Activated gamma-delta T cell treated with Interleukin-2 at 50 U/mL for 16 hours (primary cell): ENCODE data around the gene SEPSECS.
"Not testable (repeated sequence)": the region's sequence is repeated elsewhere in the genome, so short reads cannot be mapped to it uniquely, and the experiment has no call there.

Source experiments
- DNase-seq: peaks from one replicate; pipeline ENCODE4 v3.0.0-alpha.2; 2020

The SEPSECS gene

DNA sequence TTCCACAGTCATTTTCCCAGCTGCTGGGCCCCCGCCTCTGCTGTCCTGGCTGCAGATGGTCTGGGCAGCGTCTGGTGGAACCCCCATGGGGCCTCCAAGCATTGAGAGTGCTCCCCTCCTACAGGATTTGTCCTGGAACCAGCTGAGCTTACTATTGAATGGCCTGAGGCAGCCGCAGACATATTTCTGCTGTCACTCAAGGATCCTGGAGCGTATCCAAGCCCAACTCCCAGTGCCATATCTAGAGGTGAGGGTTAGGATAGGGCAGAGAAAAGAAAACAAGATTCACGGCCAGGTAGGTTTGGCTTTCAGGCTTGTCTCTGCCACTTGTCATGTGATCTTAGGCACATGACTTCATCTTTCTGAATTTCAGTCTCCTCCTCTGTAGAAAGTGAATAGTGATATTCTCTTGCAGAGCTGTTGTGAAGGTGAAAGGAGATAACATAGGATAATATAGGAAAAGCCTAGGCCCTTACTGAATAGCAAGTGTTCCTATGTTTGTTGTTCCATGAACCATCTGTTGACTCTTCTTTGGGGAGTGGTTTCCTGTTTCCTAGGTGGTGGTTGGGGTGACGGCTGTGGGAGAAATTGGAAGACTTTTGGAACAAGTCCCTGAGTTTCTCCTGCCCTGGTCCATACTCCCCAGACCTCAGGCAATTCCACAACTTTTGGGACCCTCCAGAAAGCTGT, 52.3 kb downstream of the SEPSECS start:
- no peak for DNase-seq

DNA sequence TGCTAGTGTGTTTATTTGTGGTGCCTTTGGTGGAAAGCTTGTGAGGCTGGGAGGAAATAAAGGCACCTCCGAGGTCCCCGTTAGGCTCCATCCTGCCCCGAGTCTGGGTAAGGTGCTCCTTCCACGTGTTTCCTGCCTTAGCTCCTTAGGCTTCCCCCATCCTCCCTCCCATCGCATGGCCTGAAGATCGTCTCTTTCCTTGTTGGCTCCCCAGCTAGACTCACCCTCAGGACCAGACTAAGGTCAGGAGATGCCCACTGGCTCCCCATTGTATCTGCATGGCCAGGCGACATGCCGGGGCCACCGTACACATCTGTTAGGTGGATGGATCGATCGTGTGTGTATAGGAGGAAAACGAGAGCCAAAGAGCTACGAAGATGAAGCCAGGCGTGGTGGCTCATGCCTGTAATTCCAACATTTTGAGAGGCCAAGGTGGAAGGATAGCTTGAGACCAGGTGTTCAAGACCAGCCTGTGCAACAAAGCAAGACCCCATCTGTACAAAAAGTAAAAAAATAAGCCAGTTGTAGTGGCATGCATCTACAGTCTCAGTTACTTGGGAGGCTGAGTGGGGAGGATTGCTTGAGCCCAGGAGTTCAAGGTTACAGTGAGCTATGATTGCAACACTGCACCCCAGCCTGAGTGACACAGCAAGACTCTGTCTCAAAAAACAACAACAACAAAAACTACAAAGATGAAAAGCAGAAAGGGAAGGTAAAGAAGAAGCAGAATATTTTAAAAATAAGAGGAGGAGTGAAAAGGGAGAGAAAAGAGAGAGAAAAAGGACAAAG, 53.7 kb downstream of the SEPSECS start:
- DNase-seq: no peak

DNA sequence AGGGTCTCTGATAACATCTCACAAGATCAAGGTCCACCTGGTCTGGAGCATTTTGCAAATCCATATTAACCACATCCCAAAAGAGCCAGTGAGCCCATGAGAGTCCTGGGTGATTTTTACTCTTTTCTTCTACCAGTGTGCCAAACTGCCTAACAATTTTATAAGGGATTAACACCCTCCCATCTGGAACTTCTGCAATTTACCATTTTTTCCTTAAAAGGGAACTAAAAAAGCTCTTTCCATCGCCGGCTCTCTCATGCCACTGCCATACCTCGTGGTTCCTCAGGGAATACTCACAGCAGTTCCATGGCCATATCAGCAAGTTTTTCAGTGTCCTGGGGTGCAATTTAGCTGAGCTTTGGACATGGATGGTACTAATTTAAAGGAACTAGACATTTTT, 55.7 kb downstream of the SEPSECS start:
- DNase-seq: no peak

DNA sequence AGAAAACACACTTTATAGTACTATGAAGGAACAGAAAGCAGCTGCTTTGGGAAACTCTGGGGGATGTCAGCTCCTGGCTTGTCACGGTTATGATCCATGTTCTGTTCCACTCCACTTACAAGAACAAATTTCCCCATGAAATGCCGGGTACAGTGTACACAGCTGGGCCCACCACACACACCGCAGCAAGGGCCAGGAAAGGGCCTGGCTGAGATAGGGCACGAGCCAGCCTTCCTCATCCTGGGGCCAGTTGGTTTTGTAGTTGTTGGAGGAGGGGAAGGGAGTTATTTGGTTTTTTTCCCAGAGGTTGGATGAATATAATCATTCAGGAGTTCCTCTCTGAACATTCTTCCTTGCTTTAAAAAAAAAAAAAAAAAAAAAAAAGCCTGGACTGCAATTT, 56.8 kb downstream of the SEPSECS start:
- DNase-seq: no peak

DNA sequence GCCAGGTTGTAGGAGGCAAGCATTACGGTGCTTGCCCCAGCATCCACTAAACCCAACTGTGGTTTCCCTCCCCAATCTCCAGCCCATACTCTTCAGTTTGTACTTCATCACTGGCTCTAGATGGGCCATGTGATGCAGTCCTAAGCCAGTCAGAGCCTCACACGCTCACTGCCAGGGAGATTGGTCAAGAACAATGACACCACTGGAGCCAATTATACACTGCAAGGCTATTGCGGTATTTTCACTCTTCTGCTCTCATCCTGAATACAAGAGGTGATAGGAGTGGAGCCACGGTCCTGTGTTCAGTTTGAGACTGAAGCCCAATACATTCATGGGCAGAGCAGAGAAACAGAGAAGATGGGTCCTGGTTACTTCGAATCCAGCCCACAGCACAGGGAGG, 58.4 kb downstream of the SEPSECS start:
- no peak for DNase-seq

DNA sequence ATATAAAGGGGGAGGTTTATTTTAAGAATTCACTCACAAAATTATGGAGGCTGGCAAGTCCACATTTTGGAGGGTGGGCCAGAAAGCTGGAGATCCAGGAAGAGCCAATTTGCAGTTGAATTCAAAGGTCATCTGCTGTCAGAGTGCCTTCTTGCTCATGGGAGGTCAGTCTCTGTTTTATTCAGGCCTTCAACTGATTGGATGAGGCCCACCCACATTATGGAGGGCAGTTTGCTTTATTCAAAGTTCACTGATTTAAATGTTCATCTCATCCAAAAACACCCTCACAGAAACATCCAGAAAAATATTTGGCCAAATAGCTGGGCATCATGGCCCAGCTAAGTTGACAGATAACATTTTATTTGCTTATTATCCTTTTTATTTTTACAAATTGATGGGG, 59.5 kb downstream of the SEPSECS start:
- DNase-seq: no peak

DNA sequence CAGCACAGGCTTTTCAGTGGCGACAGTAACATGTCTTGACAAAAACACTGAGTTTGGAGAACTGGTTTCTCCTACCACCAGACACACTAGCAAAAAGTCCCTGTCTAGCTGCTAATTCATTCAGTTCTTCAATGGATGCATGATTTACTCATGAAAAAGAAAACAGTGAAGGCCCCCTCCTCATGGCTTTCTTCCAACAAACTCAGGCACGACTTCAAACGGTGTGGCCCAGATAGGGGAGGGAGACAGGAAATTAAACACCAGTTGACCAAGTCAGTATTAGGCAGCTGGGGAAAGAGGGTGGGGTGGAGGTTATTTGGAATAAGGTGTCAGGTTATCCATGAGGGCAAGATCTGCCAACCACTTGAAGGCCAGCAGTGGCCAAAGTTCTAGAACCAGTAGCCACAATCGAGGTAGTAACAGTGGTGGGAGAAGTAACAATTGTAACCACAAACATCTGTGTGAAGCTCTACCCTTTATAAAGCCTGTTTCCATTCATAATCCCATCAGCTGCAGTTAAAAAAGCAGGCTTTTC, 60.2 kb downstream of the SEPSECS start:
- DNase-seq: no peak

DNA sequence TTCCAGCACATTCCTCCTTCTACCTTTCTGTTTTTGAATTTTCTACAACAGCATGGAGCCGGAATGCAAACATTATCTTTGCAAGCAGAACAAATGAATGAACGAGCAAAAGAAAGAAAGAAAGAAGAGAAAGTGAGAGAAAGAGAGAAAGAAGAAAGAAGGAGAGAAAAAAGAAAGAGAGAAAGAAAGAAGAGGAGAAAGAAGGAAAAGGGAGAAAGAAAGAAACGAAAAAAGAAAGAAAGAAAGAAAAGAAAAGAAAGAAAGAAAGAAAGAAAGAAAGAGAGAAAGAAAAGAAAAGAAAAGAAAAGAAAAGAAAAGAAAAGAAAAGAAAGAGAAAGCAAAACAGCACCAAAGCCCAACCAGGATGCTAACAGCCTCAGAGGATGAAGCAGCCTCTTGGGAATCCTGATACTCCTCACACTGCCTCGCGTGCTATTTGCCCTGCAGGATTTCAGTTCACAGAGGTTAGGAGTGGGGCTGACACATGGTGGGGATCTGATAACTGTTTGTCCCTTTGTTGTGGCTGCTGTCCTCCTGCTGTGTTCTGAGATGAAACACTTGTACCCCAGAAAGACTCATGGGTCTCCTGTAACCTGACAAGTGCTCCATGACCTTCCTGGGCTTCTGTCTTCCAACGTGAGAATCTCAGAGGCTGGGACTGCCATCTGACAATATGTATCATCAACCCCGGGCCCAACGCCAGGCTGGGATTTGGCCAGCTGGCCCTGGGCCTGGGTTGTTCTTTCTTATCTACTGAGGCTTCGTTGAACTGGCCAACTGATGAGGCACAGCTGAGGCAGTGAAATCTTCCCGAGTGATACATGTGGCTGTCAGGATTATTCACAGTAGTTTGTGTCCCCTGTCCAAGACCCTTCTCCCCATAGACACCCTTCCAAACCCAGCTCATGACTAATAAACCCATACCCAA, 61.0 kb downstream of the SEPSECS start:
- DNase-seq: no peak

DNA sequence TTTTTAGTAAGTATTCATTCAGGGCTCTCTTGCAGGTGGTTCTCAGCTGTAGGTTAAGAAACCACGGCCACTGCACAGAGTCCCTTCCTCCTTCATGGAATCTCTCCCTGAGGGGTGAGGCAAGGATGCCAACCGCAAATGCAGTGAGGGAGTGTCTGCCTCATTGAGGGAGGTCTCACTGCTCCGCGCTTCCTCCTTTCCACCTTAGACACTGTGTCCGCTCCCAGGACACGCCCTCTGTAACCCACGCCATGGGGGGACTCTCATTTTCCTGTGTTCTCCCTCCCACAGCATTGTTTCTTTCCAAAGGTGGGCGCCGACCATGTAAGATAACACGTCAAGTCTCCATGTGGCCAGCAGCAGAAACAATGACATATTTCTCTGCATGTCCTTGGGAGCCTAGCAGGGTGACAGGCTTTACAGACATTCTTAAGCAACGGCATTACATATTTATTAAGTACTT, 63.2 kb downstream of the SEPSECS start:
- DNase-seq: no peak

DNA sequence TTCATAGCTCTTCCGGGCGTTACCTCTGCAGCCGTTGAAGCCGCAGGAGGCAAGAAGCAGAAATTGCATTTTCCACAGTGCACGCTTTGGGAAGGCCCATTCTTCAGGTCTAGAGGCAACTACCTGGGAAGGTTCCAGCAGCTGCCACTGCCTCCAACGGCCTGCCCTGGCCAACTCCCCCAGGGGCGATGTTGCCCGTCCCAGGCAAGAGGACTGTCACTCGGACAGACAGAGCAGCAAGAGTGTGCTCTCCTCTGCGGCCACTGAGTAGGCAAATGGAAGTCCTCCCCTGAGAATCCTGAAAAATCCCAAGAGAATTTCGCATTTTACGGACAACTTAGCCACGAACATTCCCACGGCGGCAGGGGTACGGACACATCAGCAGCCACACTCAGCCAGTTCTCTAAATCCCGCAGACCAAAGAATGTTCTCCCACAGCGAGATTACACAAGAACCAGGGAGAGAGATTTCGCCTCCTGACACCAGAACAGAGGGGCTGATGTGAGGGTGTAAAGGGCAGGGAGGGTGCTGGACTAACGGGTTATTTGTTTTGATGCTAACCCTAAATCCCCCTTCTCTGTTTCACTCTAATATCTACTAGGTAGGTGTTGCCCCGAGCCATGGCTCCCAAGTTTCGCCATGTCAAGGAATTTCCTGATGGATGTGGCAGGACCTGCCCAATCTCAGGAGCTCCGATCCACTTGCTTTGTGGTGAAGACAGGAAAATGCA, 63.8 kb downstream of the SEPSECS start:
- no peak for DNase-seq

DNA sequence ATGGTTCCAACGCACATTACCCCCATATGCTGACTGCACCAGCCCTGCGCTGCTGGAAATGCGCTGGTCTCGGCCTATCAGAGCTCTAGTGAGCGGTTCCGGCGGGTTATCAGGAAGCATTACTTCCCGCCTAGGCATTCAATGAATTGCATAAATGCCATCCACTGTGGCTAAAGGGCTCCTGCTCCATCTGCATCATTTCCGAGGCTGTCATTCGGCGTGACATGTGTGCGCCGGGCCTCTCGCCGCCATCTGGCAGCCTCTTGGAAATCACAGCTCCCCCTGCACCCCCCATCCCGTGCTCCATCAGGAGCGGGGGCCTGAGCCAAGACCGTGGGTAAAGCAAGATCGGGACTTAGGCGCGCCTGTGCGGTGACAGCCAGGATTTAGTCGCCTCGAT, 64.4 kb downstream of the SEPSECS start:
- DNase-seq: no peak

DNA sequence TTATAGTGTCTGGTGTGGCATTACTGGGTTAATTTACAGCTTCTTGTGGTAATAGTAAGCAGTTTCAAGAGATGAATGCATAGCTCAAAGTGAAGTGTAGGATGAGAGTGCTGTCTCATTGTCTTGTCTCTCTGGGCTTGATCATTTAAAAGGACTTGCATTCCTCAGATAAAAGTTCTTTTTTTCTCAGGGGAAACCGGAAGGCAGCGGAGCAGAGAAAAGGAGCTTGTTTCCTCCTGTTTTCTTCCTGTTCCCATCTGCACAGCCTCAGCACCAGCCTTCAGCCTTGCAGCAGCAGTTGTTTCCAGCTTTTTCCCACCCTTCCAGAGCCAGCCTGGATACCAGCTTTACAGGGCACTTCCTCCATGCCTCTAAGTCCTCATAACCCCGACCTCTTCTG, 68.1 kb downstream of the SEPSECS start:
- no peak for DNase-seq

DNA sequence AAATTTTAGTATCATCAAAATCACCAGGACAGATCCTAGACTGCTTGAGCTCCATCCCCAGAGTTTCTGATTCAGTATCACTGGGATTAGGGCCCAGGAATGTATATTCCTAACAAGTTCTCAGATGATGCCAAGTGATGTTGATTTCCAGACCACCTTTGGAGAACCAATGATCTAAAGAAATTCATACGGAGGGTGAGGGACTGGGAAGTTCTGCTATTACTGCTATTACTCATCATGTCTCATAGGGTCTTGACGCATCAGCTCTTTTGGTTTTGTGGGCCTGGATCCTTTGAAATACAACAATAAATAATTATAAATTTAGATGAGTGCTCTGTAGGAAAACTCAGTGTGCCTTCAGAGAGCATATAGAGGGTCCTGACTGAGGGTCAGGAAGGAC, 69.7 kb downstream of the SEPSECS start:
- DNase-seq: no peak

DNA sequence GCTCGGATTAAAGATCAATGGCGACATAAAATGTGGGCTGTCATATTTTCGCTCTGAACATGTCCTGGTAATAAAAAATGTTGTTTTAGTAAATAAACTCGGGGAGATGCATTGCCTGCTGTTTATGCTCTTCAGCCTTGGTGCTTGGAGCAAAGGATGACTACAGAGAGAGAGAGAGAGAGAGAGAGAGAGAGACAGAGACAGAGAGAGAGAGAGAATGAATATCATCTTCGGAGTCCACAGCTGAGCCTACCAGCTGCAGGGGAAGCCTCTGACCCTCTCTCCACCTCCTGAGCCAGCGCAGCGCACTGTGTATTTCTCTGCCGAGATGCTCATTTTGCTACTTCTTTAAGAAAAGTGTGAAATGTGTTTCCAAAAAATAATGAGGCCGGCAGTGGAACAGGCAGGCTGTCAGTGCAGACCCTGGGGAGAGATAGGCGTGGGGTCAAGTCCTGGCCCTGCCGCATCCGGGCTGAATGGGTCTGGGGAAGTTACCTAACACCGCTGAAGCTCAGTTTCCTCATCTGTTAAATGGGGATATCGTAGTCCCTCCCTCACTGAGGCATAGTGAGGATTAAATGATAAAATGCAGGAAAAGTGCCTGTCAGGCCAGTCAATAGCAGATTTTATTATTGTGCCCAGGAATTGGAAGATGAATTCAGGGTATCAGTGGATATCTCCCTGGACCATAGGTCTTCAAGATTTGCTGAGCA, 71.0 kb downstream of the SEPSECS start:
- no peak for DNase-seq

DNA sequence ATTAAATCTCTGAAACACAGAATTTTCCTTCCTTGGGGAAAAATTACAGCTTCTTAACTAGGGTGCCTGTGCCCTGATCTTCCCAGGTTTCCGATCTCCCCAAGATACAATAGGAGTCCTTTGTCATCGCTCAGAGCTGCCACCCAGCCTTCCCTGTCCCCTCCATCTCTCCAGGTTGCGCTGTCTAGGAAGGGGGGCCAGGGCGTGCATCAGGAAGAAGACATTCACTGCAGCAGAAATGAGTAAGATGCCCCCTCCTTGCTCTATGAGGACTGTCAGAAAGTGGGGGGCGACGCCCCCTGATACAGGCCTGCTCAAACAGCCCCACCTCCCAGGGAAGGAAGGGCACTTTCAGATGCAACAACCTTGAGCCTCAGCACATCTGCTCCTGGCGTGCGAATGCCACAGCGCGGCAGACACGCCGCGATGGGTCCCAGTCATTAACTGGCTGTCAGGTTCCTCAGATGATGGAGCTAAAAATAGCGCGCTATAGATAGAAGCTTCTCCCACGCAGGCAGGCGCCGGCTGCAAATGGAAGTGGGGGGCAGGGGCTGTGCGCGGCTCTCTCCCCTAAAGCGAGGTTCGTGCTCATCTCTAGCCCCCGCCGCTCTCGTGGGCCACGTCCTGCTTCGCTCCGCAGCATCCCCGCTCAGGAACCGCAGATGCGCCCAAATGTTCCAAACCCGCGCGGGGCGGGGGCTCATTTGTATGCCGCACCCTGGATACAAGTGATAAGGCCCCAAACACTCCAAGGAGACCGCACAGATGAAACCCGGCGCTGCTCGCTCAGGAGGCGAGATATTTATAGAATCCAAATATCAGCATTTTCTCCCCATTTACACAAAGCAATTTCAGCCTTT, 71.9 kb downstream of the SEPSECS start:
- no peak for DNase-seq

DNA sequence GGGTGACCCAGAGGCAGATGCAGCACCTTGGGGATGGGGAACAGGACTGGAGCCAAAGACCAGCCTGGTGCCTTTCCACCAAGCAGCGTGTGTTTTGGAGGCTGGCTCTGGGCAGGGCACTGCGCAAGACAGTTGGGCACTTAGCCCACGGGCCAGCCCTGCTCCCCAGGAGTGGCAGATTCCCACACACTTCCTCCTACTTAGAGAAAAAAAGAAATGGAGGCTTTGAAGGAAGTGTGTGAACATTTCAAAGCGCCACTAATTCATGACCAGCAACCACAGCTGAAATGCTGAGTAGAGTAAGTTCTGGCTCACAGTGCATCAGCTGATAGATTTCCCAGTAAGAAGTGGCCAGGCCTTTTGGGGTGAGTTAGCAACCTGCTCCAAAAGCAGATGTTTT, 74.6 kb downstream of the SEPSECS start:
- no peak for DNase-seq

DNA sequence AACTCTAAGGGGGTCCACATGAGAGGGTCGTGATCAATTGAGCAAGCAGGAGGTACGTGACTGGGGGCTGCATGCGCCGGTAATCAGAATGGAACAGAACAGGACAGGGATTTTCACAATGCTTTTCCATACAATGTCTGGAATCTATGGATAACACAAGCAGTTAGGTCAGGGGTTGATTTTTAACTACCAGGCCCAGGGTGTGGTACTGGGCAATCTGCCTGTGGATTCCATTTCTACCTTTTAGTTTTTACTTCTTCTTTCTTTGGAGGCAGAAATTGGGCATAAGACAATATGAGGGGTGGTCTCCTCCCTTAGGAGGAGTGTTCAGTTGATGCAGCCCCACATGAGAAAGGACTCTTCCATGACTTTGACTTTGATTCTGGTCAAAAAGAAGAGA, 76.8 kb downstream of the SEPSECS start:
- not testable (repeated sequence) for DNase-seq

DNA sequence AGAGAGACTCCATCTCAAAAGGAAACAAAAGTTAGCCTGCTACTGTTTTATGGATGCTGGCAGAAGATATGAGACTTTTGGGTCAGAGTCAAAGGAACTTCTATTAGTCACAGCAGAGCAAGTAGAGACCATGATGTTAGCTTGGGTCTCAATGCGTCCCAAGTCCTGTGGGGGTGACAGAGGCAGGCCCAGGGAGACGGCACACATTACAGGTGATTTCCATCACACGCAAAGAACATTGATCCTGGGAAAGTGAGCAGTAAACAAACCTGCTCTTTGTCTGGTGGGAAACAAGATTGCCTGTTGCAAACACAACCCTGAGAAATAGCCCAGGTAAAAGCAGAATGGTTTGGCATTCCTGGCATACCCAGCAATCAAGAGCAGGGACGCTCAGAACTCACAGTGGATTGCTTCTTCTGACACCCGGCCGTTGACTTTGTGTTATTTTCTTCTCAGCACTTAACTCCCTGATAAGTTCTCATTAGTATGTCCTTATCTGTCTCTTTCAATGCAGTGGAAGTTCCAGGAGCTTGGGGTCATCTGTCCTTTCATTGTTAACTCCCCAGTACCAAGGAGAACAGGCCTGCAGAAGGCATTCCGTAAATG, 78.3 kb downstream of the SEPSECS start:
- no peak for DNase-seq

DNA sequence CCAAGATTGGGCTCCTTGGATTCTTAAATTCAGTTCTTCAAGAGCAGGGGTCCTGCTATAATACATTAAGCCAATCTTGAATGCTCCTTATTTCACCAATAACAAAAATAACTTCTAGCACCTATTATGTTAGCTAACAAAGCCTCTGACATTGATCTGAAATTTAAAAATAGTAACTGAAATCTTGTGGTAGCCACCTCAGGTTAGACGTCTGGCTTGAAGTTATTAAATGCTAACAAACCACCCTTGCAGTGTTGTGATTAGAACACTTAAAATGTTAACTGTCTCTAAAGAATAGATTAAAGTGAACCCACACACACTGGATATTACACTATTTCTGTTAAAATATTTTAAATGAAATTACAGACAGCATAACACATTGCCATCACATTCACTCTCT, 79.7 kb downstream of the SEPSECS start:
- no peak for DNase-seq

DNA sequence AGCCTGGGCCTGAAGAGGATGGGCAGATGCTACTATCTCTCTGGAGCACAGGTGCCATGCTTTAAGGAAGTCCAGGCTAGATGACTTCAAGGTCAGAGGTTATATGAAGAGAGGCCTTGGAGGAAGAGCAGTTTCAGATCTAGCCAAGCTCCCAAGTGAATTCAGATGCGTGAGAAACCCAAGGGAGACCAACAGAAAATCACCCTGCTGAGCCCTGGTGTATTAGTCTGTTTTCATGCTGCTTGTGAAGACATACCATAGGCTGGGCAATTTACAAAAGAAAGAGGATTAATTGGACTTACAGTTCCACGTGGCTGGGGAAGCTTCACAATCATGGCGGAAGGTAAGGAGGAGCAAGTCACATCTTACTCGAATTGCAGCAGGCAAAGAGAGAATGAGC, 81.7 kb downstream of the SEPSECS start:
- DNase-seq: no peak
